Erythroblast (primary cell): ENCODE data around the gene MMP8.
"Not testable (repeated sequence)": the region's sequence is repeated elsewhere in the genome, so short reads cannot be mapped to it uniquely, and the experiment has no call there.

Experiments used
- DNase-seq, 2 experiments: peaks; one replicate each; lab custom pipeline; 2025; lab: John Stamatoyannopoulos, UW
- GATA1 ChIP-seq: IDR thresholded peaks from 2 replicates; pipeline ENCODE4 v1.6.1; 2011; ENCODE audit warnings: low read depth, mild to moderate bottlenecking, control low read depth, low read length, moderate library complexity
- POLR2A ChIP-seq: IDR thresholded peaks from 2 replicates; pipeline ENCODE4 v1.6.1; 2011; ENCODE audit warnings: mild to moderate bottlenecking, low read length

The MMP8 gene, protein sequence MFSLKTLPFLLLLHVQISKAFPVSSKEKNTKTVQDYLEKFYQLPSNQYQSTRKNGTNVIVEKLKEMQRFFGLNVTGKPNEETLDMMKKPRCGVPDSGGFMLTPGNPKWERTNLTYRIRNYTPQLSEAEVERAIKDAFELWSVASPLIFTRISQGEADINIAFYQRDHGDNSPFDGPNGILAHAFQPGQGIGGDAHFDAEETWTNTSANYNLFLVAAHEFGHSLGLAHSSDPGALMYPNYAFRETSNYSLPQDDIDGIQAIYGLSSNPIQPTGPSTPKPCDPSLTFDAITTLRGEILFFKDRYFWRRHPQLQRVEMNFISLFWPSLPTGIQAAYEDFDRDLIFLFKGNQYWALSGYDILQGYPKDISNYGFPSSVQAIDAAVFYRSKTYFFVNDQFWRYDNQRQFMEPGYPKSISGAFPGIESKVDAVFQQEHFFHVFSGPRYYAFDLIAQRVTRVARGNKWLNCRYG

DNA sequence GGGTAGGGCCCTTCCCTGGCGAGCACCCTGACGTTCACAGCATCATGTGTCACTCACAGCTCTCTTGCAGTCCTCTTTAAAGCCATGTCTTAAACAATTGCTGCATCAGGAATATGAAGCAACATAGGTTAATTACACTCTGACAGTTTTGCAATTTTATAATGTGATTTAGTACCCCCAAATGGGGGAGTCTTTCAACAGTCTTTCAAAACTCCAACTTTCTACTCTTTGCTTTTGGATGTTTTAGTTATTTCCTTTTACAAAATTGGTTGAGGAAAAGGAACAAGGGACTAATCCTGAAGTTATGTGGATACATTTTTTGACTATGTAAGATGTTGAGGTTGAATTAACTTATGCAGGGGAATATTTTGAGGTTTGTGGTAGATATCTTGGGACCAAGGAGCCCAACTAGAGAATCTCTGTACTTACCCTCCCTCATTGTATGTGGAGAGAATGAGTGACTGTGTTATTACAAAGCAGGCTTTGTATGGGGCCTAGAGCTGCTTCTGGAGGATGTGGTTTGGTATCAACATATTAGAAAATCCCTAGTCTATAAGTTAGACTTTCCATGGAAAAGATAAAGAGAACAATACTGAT, at the start of gene MMP8:
Gene MMP8 (minus strand): TSS at position 51 of the 597 bp plus-strand sequence. CDS start 99 bp downstream, outside the sequence.
- TF ChIP-seq POLR2A (no peak), GATA1 (no peak)
- no peak for DNase-seq

DNA sequence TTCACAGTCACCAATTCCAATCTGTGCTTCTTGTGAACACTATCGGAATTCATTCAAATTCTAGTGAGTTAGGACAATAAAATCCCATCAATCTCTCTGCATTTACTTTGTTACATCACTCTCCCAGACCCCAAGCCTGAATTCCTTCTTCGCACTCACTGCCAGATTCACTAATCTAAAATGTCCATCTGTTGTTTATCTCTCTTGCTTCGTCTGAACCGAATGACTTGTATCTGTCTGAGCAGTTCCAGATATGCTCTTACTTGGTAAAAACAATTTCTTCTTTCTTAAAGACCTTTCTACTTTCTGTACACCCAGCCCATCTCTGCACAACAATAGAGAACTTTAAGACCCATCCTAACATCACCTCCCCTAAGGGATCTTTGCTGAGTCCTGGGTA, 48.6 kb upstream of the MMP8 start:
- TF ChIP-seq POLR2A (no peak), GATA1 (no peak)
- DNase-seq = no peak

DNA sequence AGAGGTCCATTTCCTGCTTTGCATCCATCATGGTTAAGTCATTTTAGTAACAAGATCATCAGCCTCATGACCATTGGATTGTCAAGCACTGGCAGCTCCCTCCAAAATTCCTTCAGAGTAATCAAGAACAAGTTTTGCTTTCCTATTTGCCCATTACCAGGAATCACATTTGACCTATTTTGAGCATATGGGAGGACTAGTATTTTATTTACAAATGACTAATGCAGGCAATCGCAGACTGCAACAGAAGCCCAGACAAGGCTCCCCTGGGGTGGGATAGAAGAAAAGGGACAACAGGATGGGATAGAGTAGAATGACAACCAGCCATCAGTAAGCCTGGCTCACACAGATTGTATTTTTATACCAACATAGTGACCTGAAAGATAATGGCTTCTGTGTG, 46.6 kb upstream of the MMP8 start:
- no peak for DNase-seq
- TF ChIP-seq GATA1 (no peak), POLR2A (no peak)

DNA sequence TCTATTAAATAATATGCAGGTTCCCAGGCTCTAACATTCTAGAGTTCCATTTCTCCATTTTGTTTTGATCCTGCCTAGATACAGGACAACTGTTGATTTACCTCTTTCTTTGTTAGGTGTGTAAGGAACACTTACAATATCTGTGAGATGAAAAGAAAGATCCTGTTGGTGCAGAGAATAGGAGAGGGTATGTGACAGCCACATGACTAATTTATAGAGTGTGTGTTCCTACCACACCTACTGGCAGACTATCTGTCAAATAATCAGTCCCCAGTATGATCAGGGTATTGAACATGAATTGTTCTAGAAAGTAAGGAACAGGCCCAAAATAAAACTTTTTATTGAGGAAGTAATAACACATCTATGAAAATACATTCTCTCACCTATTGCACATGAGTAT, 45.4 kb upstream of the MMP8 start:
- no peak for TF ChIP-seq POLR2A
- TF ChIP-seq GATA1 = no peak
- DNase-seq = no peak

DNA sequence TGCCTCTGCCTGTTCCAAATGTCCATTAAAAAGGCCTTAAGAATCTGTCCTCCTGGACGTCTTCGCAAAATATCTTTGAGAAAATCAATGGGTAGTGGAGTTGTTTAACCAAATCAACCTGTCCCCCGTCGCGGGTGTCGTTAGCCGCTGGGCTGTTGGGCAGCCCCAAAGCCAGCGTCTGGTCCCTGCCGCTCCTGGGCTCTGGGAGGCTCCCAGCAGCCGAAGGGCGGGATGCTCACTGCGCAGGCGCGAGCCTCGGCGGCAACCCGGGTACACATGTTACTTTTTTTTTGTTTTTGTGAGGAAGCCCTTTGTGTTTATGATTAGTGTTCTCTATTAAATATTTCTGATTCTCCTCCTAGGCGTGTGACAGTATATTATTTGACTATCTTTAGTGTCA, 43.0 kb upstream of the MMP8 start:
- TF ChIP-seq GATA1 (no peak), POLR2A (no peak)
- DNase-seq = no peak

DNA sequence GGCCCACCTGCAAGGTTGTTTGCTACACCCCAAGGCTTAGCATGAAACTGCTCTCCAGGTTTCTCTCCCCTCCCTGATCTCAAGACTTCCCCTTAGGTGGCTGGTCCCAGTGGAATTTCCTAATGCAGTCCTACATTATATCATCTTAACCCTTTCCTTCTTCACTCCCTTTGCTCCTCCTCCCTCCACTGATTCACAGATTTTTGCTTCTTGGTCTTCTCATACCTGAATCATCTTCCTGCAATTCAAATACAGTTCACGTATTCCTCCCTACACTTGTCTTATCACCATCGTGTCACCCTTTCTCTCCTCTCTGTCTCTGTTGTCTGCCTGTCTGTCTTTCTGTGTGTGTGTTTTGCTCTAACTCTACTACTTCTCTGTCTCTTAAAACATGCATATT, 38.7 kb upstream of the MMP8 start:
- no peak for DNase-seq
- TF ChIP-seq GATA1 (no peak), POLR2A (no peak)

DNA sequence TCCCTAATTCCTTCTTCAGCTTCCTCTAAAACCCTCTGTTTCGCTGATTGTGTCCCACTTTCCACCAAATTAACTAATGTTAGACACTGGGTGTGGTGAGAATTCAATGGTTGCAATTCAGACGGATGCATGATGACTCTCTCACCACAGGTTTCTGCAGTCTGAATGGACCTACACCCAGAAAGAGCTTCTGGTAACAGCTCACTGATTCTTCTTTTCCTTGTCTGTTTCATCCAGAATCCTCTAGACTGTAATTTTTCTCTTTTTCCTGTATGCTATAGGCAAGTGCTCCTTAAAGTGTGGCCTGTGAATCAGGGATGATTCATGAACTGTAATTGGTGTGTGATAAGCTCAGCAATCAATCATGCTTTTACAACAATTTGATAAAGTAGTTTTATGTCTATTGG, 37.6 kb upstream of the MMP8 start:
- TF ChIP-seq GATA1 (no peak), POLR2A (no peak)
- no peak for DNase-seq

DNA sequence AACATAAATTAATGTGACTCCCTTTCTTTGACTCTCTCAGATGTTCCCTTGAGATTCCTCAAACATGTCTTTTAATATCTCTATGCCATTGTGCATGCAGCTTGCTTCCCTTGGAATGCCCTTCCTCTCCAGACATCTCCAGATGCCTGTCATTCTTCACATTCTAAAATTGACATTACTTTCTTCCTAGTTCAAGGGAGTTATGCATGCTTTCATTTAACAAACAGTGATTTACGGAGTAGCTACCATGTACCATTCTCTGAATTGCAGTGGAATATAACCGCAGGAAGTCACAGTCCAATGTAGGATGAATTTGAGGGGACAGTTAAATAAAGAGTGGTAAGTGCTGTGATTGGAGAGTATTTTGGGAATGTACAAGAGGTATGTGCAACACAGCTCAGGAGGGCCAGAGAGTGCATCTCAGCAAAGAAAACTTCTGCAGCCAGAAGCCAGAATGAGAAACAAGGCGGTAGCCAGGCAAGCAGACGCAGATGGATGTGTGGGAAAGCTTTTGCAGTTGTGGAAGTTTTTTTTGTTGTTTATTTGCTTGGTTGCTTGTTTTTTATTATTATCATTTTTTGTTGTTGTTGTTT, 37.0 kb upstream of the MMP8 start:
- TF ChIP-seq GATA1 (no peak), POLR2A (no peak)
- DNase-seq = no peak

DNA sequence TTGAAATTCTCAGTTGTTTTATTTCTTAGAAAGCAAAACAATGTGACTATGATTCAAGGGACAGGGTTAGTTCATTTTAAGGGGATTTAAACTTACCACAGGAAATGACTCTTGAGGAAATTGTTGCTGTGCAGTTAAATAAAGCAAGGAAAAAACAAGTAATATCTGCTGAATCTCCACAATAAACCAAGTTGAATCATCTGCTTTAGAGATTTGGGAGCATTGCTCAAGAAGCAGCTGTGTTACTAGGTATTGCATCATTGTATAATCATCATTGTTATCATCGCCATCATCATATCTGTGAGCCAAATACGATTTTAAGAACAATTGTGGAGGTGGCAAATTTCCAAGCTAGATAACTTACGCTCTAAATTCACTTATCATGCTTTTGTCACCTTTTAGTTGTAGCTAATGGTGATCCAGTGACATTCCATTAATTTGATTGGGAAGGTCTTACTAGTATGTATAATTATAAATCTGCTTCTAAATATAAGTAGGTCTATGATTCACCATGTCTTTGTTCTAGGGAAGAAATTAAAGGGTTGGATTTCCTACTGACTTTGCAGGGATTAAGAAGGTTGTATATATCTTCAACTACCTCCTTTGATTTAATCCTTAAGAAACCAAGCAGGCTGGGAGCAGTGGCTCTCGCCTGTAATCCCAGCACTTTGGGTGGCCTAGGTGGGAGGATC, 35.7 kb upstream of the MMP8 start:
- TF ChIP-seq POLR2A (no peak), GATA1 (no peak)
- peak in 1 of 2 experiments; percentile 1 for DNase-seq

DNA sequence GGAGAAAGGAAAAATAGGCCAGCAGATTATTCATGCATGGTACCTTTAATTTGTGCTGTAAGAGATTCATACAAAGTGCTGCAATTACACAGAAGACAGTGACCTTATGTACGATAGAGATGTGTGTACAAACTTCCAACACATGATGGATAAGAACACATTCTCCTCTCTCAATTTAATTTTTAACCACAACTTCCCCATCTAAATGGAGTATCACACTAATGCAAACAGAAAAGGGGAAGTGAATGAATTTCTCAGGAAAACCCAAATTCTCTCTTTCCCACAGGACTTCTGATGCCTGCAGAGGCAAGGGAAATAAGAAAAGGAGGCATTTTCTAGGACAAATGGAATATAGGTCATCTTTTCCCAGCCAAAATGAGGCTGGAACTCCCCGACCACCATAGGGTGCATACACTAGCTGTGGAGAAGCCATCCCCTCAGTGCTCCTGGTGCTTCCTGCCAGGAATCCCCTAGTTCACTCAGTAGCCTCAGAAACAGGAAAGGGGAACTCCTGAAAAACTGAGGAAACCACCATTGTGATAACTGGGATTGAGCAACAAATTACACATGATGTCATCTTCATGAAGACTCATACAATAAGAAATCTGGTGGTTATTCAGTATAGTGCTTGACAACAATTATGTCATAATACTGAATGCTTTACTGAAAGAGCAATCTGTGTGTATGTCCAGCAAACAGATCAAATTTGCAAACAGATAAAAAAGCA, 33.2 kb upstream of the MMP8 start:
- DNase-seq = no peak
- no peak for TF ChIP-seq POLR2A
- TF ChIP-seq GATA1 = no peak

DNA sequence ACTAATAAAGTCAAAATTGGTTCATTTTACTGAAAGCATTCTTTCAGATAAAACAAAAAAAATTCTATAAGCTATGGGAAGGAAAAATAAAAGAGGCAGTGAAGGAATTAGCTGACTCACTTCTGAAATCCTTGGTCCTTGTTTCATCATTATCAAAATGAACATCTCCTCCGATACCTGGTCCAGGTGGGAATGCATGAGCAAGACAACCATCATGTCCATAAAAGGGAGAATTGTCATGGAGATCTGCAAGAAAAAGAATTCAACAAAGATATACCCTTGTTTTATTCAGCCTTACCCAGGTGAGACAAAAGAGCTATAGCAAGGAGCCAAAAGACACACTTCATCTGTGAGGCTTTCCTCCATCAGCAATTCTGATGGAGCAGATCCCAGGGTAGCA, 28.5 kb upstream of the MMP8 start:
- DNase-seq = no peak
- no peak for TF ChIP-seq POLR2A
- no peak for TF ChIP-seq GATA1

DNA sequence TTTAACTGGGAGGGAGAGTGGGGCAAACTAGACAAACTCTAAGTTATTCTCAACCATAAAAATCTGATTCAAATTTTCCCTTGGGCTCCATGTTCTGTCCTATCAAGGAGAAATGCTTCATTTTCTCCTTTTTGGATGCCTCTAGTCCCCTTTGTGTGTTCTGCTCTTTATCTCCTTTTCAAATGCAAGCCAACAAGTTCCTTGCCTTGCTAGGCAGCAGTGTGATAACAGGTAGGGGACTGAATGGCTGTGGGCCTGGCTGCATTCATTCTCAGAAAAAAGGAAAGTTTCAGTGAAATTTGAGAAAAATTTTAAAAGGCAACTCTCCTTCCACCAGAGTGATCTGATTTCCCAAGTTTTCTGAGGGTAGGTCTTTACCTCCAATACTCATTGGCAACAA, 26.9 kb upstream of the MMP8 start:
- TF ChIP-seq GATA1 = no peak

DNA sequence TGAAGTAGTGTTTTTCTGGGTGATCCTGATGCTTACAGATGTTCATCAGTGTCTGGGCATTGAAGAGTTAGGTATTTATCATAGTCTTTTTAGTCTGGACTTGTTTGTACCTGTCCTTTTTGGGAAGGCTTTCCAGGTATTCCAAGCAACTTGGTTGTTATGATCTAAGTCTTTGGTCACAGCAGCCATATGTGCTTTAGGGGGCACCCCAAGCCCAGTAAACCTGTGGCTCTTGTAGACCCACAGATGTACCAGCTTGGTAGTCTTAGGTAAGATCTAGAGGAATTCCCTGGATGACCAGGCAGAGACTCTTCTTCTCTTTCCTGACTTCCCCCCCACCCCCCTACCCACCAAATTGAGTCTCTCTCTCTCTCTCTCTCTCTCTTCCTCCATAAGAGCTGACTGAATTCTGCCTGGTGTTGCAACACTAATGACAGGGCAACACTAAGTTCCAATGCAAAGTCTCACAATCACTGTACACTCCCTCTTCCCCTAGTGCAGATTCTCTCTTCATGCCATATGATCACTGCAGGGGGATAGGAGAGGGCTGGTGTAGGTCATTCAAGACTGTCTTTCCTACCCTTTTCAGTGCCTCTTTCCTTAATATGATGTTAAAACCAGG, 24.5 kb upstream of the MMP8 start:
- DNase-seq = no peak
- TF ChIP-seq GATA1 (no peak), POLR2A (no peak)

More for the DNA sequence above, 26.9 kb upstream of the MMP8 start:
- no peak for DNase-seq

DNA sequence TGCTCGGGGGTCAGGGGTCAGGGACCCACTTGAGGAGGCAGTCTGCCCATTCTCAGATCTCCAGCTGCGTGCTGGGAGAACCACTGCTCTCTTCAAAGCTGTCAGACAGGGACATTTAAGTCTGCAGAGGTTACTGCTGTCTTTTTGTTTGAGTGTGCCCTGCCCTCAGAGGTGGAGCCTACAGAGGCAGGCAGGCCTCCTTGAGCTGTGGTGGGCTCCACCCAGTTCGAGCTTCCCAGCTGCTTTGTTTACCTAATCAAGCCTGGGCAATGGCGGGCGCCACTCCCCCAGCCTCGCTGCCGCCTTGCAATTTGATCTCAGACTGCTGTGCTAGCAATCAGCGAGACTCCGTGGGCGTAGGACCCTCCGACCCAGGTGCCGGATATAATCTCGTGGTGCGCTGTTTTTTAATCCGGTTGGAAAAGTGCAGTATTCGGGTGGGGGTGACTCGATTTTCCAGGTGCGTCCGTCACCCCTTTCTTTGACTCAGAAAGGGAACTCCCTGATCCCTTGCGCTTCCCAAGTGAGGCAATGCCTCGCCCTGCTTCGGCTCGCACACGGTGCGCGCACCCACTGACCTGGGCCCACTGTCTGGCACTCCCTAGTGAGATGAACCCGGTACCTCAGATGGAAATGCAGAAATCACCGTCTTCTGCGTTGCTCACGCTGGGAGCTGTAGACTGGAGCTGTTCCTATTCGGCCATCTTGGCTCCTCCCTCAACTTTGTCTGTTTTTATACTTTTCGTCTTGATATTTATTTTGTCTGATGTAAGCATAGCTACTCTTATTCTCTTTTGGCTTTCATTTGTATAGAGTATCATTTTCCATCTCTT, 22.2 kb upstream of the MMP8 start:
- not testable (repeated sequence) for DNase-seq
